ENCODE measurements around the gene ZNF426.

ZNF426 gene

GRCh38 chr19:9494096-9494495, 44.3 kb downstream of the ZNF426 start:
- DNase-seq, result no peak

GRCh38 chr19:9487016-9487415, 51.4 kb downstream of the ZNF426 start:
- no peak for DNase-seq

GRCh38 chr19:9485140-9485539, 53.3 kb downstream of the ZNF426 start:
- DNase-seq, result no peak

- DNase-seq, result no peak
Measured at GRCh38 chr19:9474975-9475374, 63.5 kb downstream of the ZNF426 start.
